ENCODE measurements around the gene FTL. TPM values are rescaled to one million over a fixed set of nuclear protein-coding genes. Genes with fewer than 3 reads are reported as not detected.
"Not testable (repeated sequence)": the region's sequence is repeated elsewhere in the genome, so short reads cannot be mapped to it uniquely, and the experiment has no call there.

Gene FTL
- total RNA-seq, 4 donors from 2014 or later, result 883 to 1,582 (median 1,278) TPM

GRCh38 chr19:48926909-48927308, 38.2 kb upstream of the FTL start:
- no peaks in the 10 kb centered on the region for H3K27me3 ChIP-seq

GRCh38 chr19:48927692-48928091, 37.4 kb upstream of the FTL start:
- not testable (repeated sequence) for H3K36me3 ChIP-seq; H3K9me3 ChIP-seq; H3K27me3 ChIP-seq; H3K4me3 ChIP-seq; H3K4me1 ChIP-seq; H3K27ac ChIP-seq; DNase-seq (ENCODE audit: low spot score in 2 of 2)
- WGBS, result 78% methylated on average over 16 of the region's 17 CpGs

More at GRCh38 chr19:48926909-48927308, 38.2 kb upstream of the FTL start:
- no peak overlapping the region for H3K27ac ChIP-seq
- TF ChIP-seq EP300 (IDR thresholded peaks at IDR 0.05) (no peak), POLR2A (IDR thresholded peaks at IDR 0.05) (no peak), POLR2AphosphoS5 (IDR thresholded peaks at IDR 0.05) (no peak), CTCF (IDR thresholded peaks at IDR 0.05) (no peak)
- H3K4me1 ChIP-seq, result peaks cover 7% of the 10 kb centered on the region
- DNase-seq (ENCODE audit: low spot score in 2 of 2), result no peak
- H3K4me3 ChIP-seq, result no peak overlapping the region
- peaks cover 13% of the 10 kb centered on the region for H3K36me3 ChIP-seq
- WGBS, result 11% methylated on average over 10 of the region's 10 CpGs
- no peaks in the 10 kb centered on the region for H3K9me3 ChIP-seq

- Histone ChIP-seq H3K9me3 (no peaks in the 10 kb centered on the region), H3K27ac (no peak overlapping the region), H3K4me3 (no peak overlapping the region), H3K36me3 (no peaks in the 10 kb centered on the region), H3K27me3 (no peaks in the 10 kb centered on the region), H3K4me1 (peaks cover 14% of the 10 kb centered on the region)
- 70% methylated on average over 15 of the region's 15 CpGs for WGBS
- TF ChIP-seq EP300 (IDR thresholded peaks at IDR 0.05), result no peak
- no peak for DNase-seq (ENCODE audit: low spot score in 2 of 2)
Observed at GRCh38 chr19:48928164-48929025, 36.7 kb upstream of the FTL start.

GRCh38 chr19:48933382-48933932, 31.7 kb upstream of the FTL start, which contains the start of gene DHDH:
Gene DHDH (plus strand): TSS chr19:48933699. CDS start chr19:48933722, 23 bp downstream.
- no peak for TF ChIP-seq POLR2AphosphoS5 (IDR thresholded peaks at IDR 0.05)
- TF ChIP-seq EP300 (IDR thresholded peaks at IDR 0.05), result no peak
- no peak for TF ChIP-seq CTCF (IDR thresholded peaks at IDR 0.05)
- Histone ChIP-seq H3K4me3 (peak within 1 kb of the TSS; percentile 48), H3K36me3 (no peaks in the 10 kb centered on the region), H3K9me3 (no peaks in the 10 kb centered on the region), H3K27me3 (no peaks in the 10 kb centered on the region), H3K4me1 (peaks cover 12% of the 10 kb centered on the region), H3K27ac (no peak within 1 kb of the TSS)
- 0% methylated on average over 43 of the region's 43 CpGs for WGBS
- peak; percentile 84 to 86 for DNase-seq (ENCODE audit: low spot score in 2 of 2)

GRCh38 chr19:48934837-48935236, 30.3 kb upstream of the FTL start:
- Histone ChIP-seq H3K4me1 (peaks cover 12% of the 10 kb centered on the region), H3K27me3 (no peaks in the 10 kb centered on the region), H3K9me3 (no peaks in the 10 kb centered on the region), H3K4me3 (no peak overlapping the region), H3K36me3 (no peaks in the 10 kb centered on the region), H3K27ac (no peak overlapping the region)
- TF ChIP-seq POLR2AphosphoS5 (IDR thresholded peaks at IDR 0.05), result no peak
- no peak for TF ChIP-seq CTCF (IDR thresholded peaks at IDR 0.05)
- TF ChIP-seq POLR2A (IDR thresholded peaks at IDR 0.05), result no peak
- TF ChIP-seq EP300 (IDR thresholded peaks at IDR 0.05), result no peak
- WGBS, result 90% methylated on average over 19 of the region's 19 CpGs
- DNase-seq (ENCODE audit: low spot score in 2 of 2), result no peak

GRCh38 chr19:48935864-48936263, 29.2 kb upstream of the FTL start:
- H3K27ac ChIP-seq, result no peak overlapping the region
- DNase-seq (ENCODE audit: low spot score in 2 of 2), result no peak

More at GRCh38 chr19:48935864-48936263, 29.2 kb upstream of the FTL start:
- Histone ChIP-seq H3K4me1 (peaks cover 12% of the 10 kb centered on the region), H3K9me3 (no peaks in the 10 kb centered on the region), H3K36me3 (no peaks in the 10 kb centered on the region), H3K27me3 (no peaks in the 10 kb centered on the region), H3K4me3 (no peak overlapping the region)
- WGBS, result 97% methylated on average over 25 of the region's 25 CpGs
- no peak for TF ChIP-seq POLR2AphosphoS5 (IDR thresholded peaks at IDR 0.05)
- TF ChIP-seq EP300 (IDR thresholded peaks at IDR 0.05), result no peak
- TF ChIP-seq CTCF (IDR thresholded peaks at IDR 0.05), result no peak
- no peak for TF ChIP-seq POLR2A (IDR thresholded peaks at IDR 0.05)
